ENCODE data around the gene GMIP. TPM values are rescaled to one million over a fixed set of nuclear protein-coding genes. Genes with fewer than 3 reads are reported as not detected.

The GMIP gene
- polyA plus RNA-seq, 5 donors = 7.0 to 11.9 (median 9.1) TPM

DNA sequence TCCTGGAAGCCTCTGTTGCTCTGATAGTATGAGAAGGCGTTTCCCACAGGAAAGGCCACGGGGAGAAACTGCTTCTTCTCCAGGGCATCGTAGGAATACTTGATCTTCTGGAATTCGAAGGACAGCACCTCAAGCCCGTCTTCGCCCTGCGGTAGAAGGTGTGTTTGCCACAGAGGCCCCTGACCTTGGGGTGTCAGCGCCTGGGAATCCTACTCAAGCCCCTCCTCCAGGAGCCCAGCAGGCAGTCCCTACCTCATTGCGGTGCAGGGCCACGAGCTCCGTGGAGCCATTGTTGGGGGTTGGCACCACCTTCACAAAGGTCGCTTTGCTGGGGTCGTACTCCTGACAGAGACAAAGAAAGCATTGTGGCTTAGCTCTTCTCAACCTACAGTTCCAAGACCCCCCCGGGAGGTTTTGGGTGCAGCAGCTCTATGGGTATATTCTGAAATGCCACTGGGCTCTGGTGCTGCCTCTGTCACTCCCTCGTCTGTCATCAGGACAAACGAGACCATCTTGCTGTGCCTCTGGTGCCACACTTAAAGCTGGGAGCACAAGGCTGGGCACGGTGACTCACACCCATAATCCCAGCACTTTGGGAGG, 16.3 kb upstream of the GMIP start:
- no peak for DNase-seq

DNA sequence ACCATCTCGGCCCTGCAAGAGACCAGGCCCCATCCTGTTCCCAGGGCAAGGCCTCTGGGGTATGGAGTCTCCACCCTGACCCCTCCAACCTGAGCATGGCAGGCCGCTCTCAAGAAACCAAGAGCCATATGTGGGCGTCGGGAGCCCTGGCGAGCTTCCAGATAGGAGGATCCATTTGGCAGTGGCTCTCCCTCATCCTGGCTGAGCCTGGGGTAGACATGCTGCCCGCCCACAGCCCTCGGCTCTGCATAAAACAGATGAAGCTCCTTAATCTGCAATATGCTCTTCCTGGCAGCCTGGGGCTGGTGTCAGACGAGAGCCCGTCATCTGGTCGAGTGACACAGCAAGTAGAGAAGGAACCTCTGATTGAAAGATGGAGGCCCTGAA, 13.9 kb upstream of the GMIP start:
- DNase-seq = no peak

DNA sequence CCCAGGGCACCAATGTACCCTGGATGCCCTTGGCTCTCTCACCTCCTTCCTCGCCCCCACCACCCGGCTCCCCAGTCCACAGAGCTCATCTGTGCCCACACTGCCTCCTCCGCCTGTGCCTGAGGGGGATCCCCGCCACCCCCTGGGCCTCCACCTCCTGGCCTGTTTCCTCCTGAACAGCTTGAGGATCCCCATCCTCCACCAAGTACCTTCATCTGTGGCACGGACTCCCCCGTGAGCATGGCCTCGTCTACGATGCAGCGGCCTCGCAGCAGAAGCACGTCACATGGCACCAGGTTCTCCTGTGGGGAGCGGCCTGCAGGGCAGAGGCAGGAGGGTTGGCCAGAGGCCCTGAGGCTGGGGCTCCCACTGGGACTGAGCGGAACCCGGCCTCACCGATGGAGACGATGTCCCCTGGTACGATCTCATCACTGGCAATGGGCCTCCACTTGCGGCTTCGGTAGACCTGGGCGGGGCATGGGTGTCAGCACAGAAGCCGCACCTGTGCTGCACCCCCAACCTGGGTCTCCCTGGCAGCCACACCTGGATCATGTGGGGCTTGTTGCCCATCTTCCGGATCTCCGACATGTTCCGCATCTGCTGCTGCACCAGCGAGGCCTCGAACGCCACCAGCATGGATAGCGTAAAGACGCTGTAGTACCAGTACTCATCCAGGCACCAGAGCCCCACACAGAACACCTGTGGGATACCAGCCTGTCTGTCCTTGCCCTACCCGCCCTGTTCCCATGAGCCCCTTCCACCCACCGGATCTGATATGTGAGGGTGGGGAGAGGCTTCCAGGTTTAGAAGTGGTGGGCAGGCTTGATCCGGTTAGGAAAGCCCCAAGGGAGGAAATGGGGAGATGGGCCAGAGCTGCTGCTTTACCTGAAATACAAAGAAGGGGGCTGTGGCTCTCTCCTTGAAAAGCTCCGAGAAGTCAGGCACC, 13.3 kb upstream of the GMIP start:
- DNase-seq = no peak

DNA sequence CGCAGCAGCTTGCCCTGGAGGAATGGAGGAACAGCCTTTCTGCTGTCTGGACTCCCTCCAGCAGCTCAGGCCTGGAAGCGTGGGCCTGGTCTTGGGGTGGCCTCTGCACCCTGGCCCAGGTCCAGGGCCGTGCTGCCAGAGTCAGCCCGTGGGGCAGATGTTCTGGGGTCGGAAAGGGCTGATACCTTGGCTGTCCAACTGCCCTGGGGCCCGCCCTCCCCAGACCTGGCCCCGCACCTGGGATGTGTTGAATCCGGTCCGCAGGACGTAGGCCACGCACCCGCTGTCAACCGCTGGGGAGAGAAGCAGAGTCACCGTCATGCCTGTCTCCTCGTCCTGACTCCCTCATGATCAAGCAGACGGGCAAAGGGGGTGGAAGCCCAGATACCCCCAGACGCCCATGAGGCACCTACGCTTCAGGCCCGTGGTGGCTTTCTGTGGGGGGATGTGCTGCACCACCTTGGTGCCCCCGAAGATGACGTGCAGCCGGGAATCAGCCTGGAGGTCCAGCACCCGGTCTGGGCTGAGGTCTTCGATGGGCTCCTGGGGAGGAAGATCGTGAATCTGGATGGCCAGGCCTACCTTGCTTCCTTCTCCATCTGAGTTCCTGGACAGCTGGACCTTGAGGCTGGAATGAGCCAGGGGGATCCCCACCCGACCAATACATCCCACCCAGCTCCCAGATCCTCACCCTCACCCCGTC, 12.3 kb upstream of the GMIP start:
- DNase-seq = no peak

DNA sequence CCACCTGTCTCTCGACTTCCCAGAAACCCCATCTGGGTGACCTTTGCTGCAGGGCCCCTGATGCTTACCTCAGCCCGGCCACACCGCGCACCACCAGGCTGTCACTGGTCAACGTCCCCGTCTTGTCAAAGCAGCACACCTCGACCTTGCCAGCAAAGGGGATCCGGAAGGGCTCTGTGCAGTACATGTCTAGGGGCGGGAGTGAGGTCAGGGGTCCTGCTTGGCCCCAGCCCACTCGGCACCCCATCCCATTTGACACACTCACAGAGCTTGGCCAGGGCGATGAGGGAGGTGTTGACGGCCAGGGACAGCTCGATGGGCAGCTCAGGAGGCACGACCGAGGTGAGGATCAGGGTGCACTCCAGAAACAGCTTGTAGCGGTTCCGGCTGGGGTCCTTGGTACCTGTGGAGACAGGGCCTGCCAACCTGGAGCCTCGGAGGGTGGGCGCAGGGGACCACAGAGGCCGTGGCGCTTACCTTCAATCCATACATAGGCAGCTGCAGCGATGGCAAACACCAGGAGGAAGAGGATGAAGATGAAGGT, 11.7 kb upstream of the GMIP start:
- no peak for DNase-seq

DNA sequence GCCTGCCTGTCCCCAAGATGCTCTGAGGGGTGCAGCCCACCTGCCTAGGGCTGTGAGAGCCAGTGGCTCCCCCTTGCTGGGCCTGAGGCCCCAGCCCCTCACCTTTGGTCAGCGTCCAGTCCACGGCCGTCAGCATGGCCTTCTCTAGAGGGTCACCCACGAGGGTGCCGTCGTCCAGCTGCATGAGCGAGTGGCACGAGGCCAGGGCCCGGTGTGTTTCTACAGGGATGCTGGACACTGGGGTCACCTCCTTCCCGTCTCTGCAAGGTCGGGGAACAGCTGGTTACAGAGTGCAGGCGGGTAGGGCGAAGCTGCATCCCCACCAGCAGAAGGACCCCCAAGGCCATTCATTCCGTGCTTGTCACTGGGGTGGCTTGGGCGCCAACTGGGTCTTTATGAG, 11.0 kb upstream of the GMIP start:
- DNase-seq = no peak

DNA sequence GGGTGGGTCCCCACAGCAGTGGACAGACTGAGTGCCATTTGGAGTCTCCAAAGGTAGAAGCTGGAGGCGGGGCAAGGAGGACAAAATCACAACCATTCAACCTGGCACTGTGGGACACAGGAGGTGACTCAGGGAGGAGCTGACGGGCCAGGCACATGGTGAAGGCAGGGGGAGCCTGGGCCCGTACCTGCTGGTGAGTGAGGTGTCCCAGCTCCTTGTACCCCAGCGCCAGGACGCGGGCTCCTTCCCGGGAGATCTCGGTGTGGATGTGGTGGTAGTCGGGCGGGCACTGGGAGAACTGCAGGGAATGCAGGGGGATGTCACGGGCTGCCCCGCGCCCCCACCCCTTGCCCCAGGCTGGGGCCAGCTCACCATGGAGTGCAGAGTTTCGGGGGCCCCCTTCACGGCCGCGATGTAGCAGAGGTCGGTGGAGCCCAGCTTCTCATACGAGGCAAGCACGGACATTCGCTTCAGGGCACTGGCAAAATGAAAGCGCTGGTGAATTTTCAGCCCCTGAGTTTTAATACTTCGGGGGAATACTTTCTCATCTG, 10.2 kb upstream of the GMIP start:
- no peak for DNase-seq

DNA sequence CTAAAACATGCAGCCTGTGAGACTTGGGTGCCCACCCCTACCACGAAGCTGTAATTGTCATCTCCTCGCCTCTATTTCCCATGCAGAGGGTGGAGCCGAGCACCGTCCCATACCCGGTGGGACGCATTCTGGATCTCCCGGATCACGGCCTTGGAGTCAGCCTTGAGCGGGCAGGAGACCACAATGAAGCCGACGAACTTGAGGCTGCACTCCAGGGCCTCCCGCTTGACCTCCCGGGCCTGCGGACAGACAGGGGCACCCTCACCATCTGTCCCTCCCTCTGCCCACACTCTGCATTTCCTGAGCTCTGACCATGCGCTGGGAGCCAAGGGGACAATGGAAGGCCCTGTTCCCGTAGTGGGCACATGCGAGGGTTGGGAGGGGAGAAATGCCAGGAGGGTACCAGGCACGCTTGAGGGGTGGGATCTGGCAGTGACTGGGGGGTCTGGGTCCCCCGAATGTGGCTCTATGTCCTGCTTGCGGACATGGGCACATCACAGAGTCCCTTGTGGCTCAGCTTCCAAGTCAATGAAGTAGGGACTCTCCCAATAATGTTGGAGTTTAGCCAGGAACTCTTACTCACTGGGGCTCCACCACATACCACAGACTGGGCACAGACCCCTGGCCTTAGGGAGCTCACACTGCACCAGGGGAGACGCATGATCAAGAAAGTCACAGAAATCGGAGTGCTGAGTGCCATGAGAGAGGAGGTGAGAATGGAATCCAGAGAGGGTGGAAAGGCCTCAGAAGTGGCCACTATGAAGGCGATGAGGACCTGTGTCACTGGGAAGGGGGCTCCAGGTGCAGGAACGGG, 9.2 kb upstream of the GMIP start:
- DNase-seq = no peak

DNA sequence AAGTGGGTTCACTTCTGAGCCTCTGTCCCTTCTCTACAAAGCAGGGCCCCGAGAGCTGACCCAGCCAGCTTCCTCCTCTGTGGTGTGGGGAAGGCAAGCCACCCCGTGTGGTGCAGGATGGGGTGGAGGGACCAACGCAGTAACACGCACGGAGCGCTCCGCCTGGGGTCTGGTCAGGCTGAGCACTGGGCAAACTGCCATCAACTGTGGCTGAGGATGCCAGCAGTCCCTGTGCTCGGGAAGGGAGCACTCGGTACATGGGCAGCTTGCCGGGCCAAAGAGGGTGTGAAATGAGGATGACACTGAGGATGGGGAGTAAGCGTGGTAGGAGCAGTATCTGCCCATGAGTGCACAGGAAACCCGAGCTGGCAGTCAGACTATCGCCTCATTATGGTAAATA, 7.6 kb upstream of the GMIP start:
- no peak for DNase-seq

DNA sequence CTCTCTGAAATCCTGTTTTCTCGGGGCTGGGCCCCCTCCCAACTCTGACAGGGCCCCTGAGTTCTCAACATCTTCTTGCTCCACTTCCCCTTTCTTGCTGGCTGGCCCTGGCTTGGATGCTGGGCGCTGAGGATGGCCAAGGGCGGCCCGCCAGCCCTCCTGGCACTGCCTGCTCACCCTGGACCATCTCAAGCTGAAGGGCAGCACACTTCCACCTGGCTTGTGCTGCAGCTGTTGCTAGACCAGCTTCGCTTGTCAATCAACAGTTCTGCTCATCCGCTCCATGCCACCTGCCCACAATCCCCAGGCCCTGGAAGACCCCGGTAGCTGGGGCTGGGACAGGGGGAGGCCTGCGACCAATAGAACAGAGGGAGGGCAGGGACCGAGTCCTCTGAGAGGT, 6.9 kb upstream of the GMIP start:
- DNase-seq = no peak

DNA sequence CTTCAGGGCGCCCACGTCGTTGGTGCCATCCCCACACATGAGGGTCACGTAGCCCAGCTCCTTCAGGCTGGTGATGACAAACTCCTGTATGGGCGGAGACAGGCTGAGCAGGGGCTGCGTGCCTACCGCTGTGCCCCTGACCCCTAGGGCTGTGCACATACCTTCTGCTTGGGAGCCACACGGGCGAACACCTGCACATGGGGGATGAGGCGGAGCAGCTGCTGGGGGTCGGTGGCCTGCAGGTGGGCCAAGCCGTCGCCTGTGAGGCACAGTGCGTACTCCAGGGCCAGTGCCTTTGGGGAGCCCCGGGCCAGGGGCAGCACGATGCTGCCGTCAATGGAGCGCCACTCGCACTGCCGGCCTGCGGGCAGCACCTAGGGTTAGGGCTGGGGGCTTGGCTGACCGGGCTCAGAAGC, 6.1 kb upstream of the GMIP start:
- DNase-seq = no peak

DNA sequence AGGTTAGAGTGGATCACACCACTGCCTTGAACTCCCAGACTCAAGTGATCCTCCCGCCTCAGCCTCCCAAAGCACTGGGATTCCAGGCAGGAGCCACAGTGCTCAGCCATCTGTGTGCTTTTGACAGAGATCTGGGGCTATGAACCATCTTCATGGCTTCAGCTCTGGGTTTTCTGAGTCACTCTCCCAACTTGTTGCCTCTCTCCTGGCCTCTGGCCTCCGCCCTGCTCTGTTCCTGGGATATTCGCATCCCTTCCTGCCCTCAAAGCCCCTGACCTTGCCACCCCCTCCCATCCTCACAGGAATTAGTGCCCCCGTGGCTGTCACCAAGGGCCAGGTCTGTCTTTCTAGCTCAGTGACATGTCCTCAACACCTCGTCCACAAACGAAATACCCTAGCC, 5.7 kb upstream of the GMIP start:
- no peak for DNase-seq

DNA sequence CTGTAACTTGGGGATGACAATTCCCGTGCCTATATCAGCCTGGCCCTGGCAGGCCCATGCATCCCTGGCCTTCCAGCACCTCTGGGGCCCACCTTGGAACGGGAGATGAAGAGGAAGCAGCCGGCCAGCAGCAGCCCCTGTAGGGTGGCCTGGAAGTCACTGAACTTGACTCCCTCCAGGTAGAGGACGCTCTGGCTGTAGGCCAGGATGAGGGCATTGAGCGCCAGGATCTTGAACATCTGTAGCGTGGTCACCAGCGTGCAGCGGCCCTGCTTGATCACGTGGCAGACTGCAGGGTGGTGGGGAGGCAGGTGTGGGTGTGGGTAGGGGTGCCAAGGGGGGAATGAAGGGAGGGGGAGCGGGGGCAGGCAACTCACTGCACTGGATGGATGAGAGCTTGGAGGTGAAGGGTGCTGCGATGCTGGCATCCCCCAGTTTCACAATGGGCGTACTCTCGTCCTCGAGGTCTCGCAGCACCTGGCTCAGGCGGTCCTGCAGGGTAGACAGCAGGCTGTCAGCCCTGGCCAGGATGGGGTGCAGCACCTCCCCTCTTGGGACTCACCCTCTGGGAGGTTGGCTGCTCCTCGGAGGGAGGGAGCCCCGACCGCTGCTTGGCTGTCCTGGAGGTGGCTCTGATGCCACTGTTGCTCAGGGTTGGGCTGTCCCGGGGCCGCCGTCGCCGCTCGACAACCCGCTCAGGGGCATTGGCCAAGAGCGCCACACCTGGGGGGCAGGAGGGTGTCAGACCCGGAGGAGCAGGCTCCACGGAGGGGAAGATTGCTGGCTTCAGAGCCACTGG, 3.8 kb upstream of the GMIP start:
- no peak for DNase-seq

DNA sequence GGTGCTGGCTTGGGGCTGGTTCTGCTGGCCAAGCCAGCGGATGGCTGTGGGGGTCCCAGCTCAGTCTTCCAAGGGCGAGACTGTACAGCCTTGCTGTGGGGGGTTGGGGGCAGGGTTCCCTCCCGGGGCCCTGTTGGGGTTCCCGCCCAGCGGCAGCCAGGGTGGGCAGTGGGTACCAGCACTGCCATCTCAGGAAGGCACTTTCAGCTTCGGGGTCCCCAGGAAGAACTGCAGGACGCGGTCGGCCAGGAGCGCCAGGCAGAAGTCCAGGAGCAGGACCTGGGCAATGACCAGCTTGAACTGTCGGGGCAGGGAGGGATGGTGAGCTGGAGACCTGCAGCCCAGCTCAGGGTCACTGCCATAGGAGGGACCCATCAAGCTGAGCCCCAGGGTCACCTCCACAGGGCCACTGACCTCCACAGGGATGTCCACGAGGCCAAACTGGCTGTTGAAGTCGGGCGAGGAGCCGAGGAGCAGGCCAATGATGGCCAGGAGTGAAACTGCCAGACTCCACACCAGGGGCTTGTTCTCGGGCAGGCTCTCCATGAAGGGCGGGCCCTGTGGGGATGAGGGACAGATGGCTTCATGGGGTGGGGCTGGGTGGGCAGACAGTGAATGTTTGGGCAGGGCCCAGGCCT, 1.9 kb upstream of the GMIP start:
- DNase-seq = no peak

DNA sequence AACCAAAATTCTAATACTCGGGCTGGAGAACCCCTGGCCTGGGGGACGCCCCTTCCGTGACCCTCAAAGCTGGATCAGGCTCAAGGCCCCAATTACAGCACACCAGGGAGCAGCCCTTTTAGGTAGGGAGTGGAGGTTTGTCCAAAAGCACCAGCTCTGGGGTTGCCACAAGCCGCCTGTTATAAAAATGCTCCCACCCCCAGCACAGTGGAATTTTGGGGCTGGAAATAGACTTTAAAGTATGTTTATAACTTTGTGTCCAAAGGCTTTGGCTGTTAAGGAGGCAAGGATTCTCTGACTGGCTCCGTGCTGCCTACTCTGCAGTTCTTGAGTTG, 564 bp upstream of the GMIP start:
- DNase-seq = no peak

DNA sequence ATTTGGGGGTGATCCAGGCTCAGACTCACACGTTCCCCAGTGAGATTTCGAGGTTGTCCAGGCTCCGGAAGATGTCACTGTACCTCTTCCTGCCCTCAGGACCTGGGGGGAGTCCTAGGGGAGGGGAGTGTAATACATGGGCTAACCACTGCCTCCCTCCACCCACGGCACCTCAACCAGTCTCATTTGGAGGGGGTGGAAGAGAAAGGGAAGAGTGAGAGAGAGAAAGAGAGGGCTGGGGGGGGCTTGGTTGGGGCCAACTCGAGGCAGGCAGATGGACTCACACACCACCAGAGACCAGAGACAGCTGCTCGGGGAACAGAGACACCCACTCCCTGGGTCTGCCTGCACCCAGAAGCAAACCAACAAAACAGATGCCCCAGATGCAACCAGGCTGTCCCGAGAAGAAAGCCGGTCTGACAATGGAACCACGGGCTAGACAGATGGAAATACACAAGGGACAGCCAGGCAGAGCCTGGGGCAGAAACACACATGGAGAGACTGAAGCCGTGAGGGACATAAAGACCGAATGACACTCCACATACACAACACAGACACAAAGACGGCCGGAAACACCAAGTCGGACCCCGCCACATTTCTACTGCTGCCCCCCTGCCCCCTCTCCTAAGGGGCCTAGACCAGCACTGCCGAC, 825 bp downstream of the GMIP start:
- DNase-seq = no peak

DNA sequence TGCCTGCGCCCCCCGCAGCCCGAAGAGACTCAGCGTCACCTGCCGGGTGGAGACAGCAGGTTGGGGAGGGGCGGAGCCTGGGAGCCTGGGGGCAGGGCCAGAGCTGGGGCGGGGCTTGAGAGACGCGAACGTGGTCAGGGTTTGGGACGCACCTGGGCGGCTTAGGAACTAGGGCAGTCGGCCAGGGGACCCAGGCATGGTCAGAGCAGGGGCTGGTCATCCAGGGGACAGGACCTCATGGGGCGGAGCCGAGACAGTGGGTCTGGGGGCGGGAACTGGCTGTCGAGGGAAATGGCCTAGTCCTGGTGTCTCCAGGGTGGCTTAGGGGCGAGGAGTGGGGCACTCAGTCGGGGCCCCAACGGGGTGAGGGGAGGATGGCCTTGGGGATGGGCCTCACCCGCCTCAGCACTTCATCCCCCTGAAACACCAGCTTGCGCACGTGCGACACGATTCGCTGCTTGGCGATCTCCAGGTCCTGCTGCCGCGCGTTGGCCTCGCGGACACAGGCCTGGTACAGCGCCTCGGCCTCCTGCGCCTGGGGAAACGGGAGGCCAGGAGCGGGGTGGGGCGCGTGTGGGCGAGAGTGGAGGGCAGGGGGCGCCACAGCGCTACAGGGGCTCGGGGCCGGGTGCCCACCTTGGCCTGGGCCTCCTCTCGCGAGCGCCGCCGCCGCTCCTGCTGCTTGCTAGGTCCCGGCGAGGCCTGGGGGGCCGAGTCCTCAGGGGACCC, 5.8 kb downstream of the GMIP start:
- DNase-seq = no peak

DNA sequence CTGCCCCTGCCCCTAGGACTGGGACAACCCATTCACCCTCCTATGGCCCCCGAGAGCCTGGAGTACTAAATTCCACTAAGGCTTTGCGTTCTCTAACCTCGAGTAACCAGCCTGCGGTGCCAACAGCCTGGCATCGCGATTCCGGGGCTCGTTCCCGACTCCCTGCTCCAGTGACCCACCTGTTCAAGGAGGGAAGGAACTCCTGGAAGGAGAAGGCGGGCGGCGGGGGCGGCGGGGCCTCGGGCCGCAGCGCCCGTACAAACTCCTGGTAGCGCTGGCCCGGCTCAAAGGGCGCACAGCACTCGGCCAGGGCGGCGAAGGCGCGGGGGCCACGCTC, 6.3 kb downstream of the GMIP start:
- DNase-seq = no peak

DNA sequence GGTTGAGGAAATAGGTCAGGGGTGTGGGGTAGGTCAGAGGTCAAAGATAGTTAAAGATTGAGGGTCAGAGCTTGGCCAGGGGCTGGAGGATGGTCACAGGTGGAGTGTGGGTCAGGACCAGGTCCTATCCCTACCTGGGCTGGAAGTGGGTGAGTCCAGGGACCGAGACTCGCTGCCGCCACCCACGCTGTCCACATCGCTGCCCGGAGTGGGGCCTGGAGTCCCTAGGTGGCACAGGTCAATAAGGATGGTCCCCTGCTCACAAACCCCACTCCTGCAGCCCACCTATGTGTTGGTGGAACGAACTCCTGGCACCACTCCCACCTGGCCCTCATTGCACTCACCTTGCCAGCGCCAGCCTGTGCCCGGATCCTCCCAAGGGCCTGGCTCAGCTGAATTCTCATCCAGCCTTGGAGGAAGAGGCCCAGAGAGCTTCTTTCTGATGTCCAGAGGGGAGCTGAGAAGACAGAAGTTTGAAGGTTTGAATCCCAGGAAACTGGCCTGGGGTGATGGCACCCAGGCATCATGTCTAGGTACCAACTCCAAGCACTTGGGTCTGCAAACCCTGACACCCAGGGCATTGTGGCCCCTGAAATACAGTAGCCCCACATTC, 6.8 kb downstream of the GMIP start:
- DNase-seq = no peak

Measured in right lung (tissue), 5 donors.